ENCODE data around the gene FSTL4. TPM values are rescaled to one million over a fixed set of nuclear protein-coding genes. Genes with fewer than 3 reads are reported as not detected.
A peak's percentile ranks its signal among the peaks of the same experiment; 100 is the strongest.

FSTL4 gene
- total and polyA plus RNA-seq, 2 donors from 2014 or later, result 0.09 to 4.0 TPM

DNA sequence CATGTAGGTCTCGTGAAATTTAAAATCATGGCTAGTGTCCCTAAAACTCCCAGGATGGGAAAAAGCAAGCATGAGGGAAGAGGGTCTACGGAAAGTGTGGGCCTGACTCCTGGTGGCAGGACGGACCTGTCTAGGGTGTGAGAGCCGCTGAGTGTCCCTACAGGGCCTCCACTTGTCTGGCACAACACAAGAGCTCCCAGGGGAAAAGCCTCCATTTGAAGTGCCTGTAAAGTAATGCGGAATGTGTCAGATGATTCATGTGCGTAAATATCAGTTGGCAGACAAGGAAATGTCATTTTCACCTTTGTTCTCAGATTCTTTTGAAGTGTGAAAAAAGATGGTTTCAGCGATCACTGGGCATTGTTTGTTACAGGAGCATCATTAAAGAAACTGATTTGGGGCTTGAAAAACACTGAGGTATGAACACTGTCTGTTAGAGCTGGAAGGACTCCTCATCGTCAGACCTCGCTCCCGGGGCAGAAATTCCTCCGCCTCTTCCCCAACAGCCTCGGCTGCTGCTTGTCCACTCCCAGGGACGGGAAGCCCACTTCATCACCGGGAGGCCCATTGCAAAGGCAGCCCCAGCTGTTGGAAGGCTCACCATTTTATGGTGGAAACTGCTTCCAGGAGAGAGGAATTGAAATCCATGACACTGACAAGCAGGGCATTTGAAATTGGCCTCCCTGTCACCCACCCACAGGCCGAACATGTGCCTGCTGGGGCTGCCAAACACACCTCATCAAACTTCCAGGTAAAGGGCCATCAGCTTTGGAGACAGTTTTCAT lies 240.8 kb downstream of the FSTL4 start:
- H3K4me1 ChIP-seq (ENCODE audit: control insufficient read depth in 2 of 3, insufficient read depth in 2 of 3, low read depth in 1 of 3, low read length in 3 of 3), result peaks cover 0 to 4% (median 4%) of the 10 kb centered on the region in 3 donors
- no peaks in the 10 kb centered on the region for H3K9me3 ChIP-seq (ENCODE audit: control insufficient read depth in 2 of 3, insufficient read depth in 1 of 3, low read length in 3 of 3)
- H3K27me3 ChIP-seq (ENCODE audit: control insufficient read depth, insufficient read depth, low read length), result no peaks in the 10 kb centered on the region
- FAIRE-seq, result no peak
- TF ChIP-seq, protein P1, sequence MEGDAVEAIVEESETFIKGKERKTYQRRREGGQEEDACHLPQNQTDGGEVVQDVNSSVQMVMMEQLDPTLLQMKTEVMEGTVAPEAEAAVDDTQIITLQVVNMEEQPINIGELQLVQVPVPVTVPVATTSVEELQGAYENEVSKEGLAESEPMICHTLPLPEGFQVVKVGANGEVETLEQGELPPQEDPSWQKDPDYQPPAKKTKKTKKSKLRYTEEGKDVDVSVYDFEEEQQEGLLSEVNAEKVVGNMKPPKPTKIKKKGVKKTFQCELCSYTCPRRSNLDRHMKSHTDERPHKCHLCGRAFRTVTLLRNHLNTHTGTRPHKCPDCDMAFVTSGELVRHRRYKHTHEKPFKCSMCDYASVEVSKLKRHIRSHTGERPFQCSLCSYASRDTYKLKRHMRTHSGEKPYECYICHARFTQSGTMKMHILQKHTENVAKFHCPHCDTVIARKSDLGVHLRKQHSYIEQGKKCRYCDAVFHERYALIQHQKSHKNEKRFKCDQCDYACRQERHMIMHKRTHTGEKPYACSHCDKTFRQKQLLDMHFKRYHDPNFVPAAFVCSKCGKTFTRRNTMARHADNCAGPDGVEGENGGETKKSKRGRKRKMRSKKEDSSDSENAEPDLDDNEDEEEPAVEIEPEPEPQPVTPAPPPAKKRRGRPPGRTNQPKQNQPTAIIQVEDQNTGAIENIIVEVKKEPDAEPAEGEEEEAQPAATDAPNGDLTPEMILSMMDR (IDR thresholded peaks at IDR 0.05; ENCODE audit: borderline replicate concordance, extremely low read depth, insufficient read depth), result no peak
- no peak overlapping the region for H3K4me3 ChIP-seq (ENCODE audit: low read length in 3 of 3)
- DNase-seq, result no peak
- H3K36me3 ChIP-seq (ENCODE audit: control insufficient read depth in 2 of 3, insufficient read depth in 3 of 3, low read length in 3 of 3), result no peaks in the 10 kb centered on the region
- no peak overlapping the region for H3K27ac ChIP-seq (ENCODE audit: low read depth in 2 of 2, low read length in 2 of 2)
- no peak overlapping the region for H3K9ac ChIP-seq (ENCODE audit: low read length in 3 of 3)
- intact Hi-C loops (cut with DNase I), result no loop called here

DNA sequence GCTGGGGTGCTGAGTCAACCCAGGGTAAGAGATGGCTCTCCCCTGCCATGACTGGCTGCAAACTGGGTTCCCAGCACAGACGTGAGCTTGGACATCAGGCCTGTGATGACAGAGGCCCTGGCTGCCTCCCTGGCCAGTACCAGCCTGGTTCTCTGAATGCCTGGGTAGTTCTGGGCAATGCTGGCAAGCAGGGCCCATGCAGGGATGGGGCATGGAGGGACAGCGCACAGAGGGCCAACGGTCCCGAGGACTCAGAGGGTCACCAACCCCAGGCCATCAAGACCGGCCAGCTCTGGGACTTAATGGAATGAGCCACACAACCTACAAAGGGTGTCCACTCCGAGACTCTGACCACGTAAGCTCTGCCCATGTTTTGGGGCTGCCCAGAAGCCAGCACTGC lies 241.4 kb downstream of the FSTL4 start:
- Histone ChIP-seq H3K4me3 (ENCODE audit: low read length in 3 of 3) (no peak overlapping the region), H3K4me1 (ENCODE audit: control insufficient read depth in 2 of 3, insufficient read depth in 2 of 3, low read depth in 1 of 3, low read length in 3 of 3) (peaks cover 0 to 4% (median 4%) of the 10 kb centered on the region in 3 donors), H3K9ac (ENCODE audit: low read length in 3 of 3) (no peak overlapping the region), H3K27ac (ENCODE audit: low read depth in 2 of 2, low read length in 2 of 2) (no peak overlapping the region), H3K36me3 (ENCODE audit: control insufficient read depth in 2 of 3, insufficient read depth in 3 of 3, low read length in 3 of 3) (no peaks in the 10 kb centered on the region), H3K9me3 (ENCODE audit: control insufficient read depth in 2 of 3, insufficient read depth in 1 of 3, low read length in 3 of 3) (no peaks in the 10 kb centered on the region), H3K27me3 (ENCODE audit: control insufficient read depth, insufficient read depth, low read length) (no peaks in the 10 kb centered on the region)
- TF ChIP-seq, protein P1 (IDR thresholded peaks at IDR 0.05; ENCODE audit: borderline replicate concordance, extremely low read depth, insufficient read depth), result no peak
- intact Hi-C loops (cut with DNase I), result no loop called here
- no peak for FAIRE-seq
- DNase-seq, result peak in 2 of 5 donors; percentile 23 to 61

DNA sequence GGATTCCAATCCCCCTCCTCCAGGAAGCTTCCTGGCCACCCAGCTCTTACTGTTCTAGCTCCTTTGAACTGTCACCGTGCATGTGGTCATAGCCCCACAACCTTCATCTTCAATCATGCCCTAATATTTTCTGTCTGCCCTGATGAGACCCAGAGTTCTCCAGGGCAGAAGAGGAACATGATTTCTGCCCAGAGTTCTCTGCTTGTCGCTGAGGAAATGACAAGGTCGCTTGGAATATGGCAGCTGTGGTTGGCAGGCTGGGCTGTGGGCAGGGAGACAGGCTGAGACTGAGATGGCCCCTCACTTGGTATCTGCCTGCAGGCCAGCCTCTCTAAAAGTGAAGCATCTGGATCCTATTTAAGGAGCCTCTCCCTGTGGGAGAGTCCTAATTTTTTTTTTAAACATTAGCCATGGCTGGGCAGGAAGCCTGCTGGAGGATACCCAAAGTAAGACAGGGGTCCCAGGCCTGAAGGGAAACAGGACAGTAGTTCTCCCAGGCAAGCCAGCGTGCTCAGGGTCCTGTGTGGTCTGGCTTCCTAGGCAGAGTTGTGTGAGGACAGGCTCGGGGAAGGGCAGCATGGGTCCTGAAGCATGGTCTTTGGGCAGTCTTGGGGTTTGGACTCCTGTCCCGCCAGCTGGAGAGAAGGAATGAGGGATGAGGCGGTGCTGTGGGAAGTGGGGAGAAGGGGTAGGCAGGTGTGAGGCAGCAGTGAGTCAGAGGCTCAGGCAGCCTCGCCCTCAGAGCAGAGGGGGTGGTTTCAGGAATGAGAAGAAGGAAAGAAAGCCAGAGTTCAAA lies 242.1 kb downstream of the FSTL4 start:
- H3K27me3 ChIP-seq (ENCODE audit: control insufficient read depth, insufficient read depth, low read length), result no peaks in the 10 kb centered on the region
- H3K36me3 ChIP-seq (ENCODE audit: control insufficient read depth in 2 of 3, insufficient read depth in 3 of 3, low read length in 3 of 3), result no peaks in the 10 kb centered on the region
- peaks cover 0 to 4% (median 4%) of the 10 kb centered on the region in 3 donors for H3K4me1 ChIP-seq (ENCODE audit: control insufficient read depth in 2 of 3, insufficient read depth in 2 of 3, low read depth in 1 of 3, low read length in 3 of 3)
- FAIRE-seq (no peak), DNase-seq (no peak)
- H3K9ac ChIP-seq (ENCODE audit: low read length in 3 of 3), result no peak overlapping the region
- H3K9me3 ChIP-seq (ENCODE audit: control insufficient read depth in 2 of 3, insufficient read depth in 1 of 3, low read length in 3 of 3), result no peaks in the 10 kb centered on the region
- TF ChIP-seq, protein P1 (IDR thresholded peaks at IDR 0.05; ENCODE audit: borderline replicate concordance, extremely low read depth, insufficient read depth), result no peak
- H3K4me3 ChIP-seq (ENCODE audit: low read length in 3 of 3), result no peak overlapping the region
- no peak overlapping the region for H3K27ac ChIP-seq (ENCODE audit: low read depth in 2 of 2, low read length in 2 of 2)
- intact Hi-C loops (cut with DNase I), result no loop called here
